ENCODE data around the gene PTGIR.
"Not testable (repeated sequence)": the region's sequence is repeated elsewhere in the genome, so short reads cannot be mapped to it uniquely, and the experiment has no call there.

Gene PTGIR

GRCh38 chr19:46629546-46630025, 4.7 kb upstream of the PTGIR start:
- Mint-ChIP-seq H3K9me3 (no peaks in the 10 kb centered on the region), H3K4me3 (no peak overlapping the region), H3K27me3 (ENCODE audit: low read depth) (peaks cover 12% of the 10 kb centered on the region), H3K27ac (peak overlapping the region; percentile 21 to 88 (median 79)), H3K36me3 (ENCODE audit: low read depth) (no peaks in the 10 kb centered on the region), H3K4me1 (peaks cover 48% of the 10 kb centered on the region)
- no peak for TF ChIP-seq CTCF (IDR thresholded peaks at IDR 0.05; ENCODE audit: unreplicated experiment in 3 of 3)

GRCh38 chr19:46628970-46629369, 4.1 kb upstream of the PTGIR start:
- H3K27ac Mint-ChIP-seq: peak overlapping the region in 2 of 3 experiments; percentile 51 to 76
- not testable (repeated sequence) for H3K9me3 Mint-ChIP-seq

GRCh38 chr19:46626446-46626845, 1.6 kb upstream of the PTGIR start:
- Mint-ChIP-seq H3K27me3 (ENCODE audit: low read depth) (no peaks in the 10 kb centered on the region), H3K27ac (peak overlapping the region; percentile 56 to 90 (median 75)), H3K4me1 (peaks cover 38% of the 10 kb centered on the region), H3K9me3 (no peaks in the 10 kb centered on the region), H3K36me3 (ENCODE audit: low read depth) (no peaks in the 10 kb centered on the region), H3K4me3 (no peak overlapping the region)
- TF ChIP-seq CTCF (IDR thresholded peaks at IDR 0.05; ENCODE audit: unreplicated experiment in 3 of 3): no peak

More at GRCh38 chr19:46628970-46629369, 4.1 kb upstream of the PTGIR start:
- not testable (repeated sequence) for H3K4me3 Mint-ChIP-seq; H3K36me3 Mint-ChIP-seq (ENCODE audit: low read depth)
- H3K4me1 Mint-ChIP-seq: peaks cover 53% of the 10 kb centered on the region
- H3K27me3 Mint-ChIP-seq (ENCODE audit: low read depth): peaks cover 12% of the 10 kb centered on the region

- Mint-ChIP-seq H3K27ac (peak overlapping the region; percentile 88 to 96 (median 90)), H3K36me3 (ENCODE audit: low read depth) (no peaks in the 10 kb centered on the region), H3K27me3 (ENCODE audit: low read depth) (no peaks in the 10 kb centered on the region), H3K4me1 (peaks cover 38% of the 10 kb centered on the region), H3K4me3 (no peak overlapping the region), H3K9me3 (no peaks in the 10 kb centered on the region)
- TF ChIP-seq CTCF (IDR thresholded peaks at IDR 0.05; ENCODE audit: unreplicated experiment in 3 of 3): no peak
Measured at GRCh38 chr19:46625731-46626130, 842 bp upstream of the PTGIR start.

GRCh38 chr19:46623915-46624502, 880 bp downstream of the PTGIR start:
- peaks cover 45% of the 10 kb centered on the region for H3K4me1 Mint-ChIP-seq
- TF ChIP-seq CTCF (IDR thresholded peaks at IDR 0.05; ENCODE audit: unreplicated experiment in 3 of 3): no peak
- H3K36me3 Mint-ChIP-seq (ENCODE audit: low read depth): no peaks in the 10 kb centered on the region
- peak overlapping the region in 2 of 3 experiments; percentile 27 to 75 for H3K4me3 Mint-ChIP-seq
- H3K9me3 Mint-ChIP-seq: no peaks in the 10 kb centered on the region
- no peaks in the 10 kb centered on the region for H3K27me3 Mint-ChIP-seq (ENCODE audit: low read depth)
- H3K27ac Mint-ChIP-seq: peak overlapping the region in 2 of 3 experiments; percentile 79 to 90

GRCh38 chr19:46622118-46622446, 2.8 kb downstream of the PTGIR start:
- H3K9me3 Mint-ChIP-seq: no peaks in the 10 kb centered on the region
- H3K27me3 Mint-ChIP-seq (ENCODE audit: low read depth): no peaks in the 10 kb centered on the region
- no peak for TF ChIP-seq CTCF (IDR thresholded peaks at IDR 0.05; ENCODE audit: unreplicated experiment in 3 of 3)
- no peaks in the 10 kb centered on the region for H3K36me3 Mint-ChIP-seq (ENCODE audit: low read depth)
- peaks cover 46% of the 10 kb centered on the region for H3K4me1 Mint-ChIP-seq
- H3K27ac Mint-ChIP-seq: peak overlapping the region in 2 of 3 experiments; percentile 72 to 87
- peak overlapping the region in 2 of 3 experiments; percentile 38 to 61 for H3K4me3 Mint-ChIP-seq
